Measurements from ENCODE around the gene NRARP.
A peak's percentile ranks its signal among the peaks of the same experiment; 100 is the strongest.

Gene NRARP

DNA sequence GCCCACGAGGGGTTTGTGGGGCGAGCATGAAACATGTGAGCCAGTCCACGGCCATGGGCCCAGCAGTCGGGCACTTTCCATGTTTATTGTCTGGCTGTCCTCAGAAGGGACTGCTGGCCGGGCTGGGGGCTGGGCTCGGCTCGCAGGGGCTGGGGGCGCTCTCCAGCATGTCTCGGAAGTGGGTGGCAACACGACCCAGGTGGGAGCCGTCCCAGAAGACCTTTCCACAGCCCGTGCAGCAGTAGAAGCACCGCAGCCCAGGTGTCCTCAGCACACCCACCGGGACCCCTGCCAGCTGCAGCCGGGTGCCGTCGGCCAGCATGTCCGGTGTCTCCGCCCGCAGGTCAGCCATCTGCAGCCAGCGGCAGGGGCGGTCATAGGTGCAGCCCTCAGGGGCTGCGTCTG, 4.8 kb upstream of the NRARP start:
- Histone ChIP-seq H3K9me3 (ENCODE audit: insufficient read depth, low read depth, low read length) (no peaks in the 10 kb centered on the region), H3K9ac (ENCODE audit: low read depth, low read length) (no peak overlapping the region), H3K4me3 (ENCODE audit: low read length) (no peak overlapping the region), H3K36me3 (ENCODE audit: insufficient read depth, low read depth, low read length) (no peaks in the 10 kb centered on the region), H3K27me3 (ENCODE audit: insufficient read depth, low read length) (peaks cover 16% of the 10 kb centered on the region), H3K27ac (ENCODE audit: low read length) (no peak overlapping the region), H3K4me1 (ENCODE audit: insufficient read depth, low read length) (peaks cover 7% of the 10 kb centered on the region; the same call in 1 of the 2 replicates)

GRCh38 chr9:137306066-137306849, 4.2 kb upstream of the NRARP start:
- no peak overlapping the region for H3K9ac ChIP-seq (ENCODE audit: low read depth, low read length)
- H3K4me1 ChIP-seq (ENCODE audit: insufficient read depth, low read length): peaks cover 7% of the 10 kb centered on the region; the same call in 1 of the 2 replicates
- no peaks in the 10 kb centered on the region for H3K36me3 ChIP-seq (ENCODE audit: insufficient read depth, low read depth, low read length)
- H3K27ac ChIP-seq (ENCODE audit: low read length): no peak overlapping the region
- H3K4me3 ChIP-seq (ENCODE audit: low read length): no peak overlapping the region
- no peaks in the 10 kb centered on the region for H3K9me3 ChIP-seq (ENCODE audit: insufficient read depth, low read depth, low read length)
- peaks cover 19% of the 10 kb centered on the region for H3K27me3 ChIP-seq (ENCODE audit: insufficient read depth, low read length)

DNA sequence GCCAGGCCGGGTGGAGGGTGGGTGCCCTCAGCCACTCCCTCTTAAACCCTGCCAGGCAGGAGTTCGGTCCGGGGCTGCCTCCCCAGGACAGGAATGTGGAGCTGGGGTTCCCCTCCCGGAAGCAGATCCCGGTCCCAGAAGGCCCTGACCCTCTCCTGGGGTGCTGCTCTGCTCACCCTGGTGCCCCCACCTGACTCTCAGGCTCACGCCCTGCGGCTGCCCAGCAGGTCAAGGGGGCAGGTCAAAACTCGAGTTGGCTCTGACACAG, 3.7 kb upstream of the NRARP start:
- Histone ChIP-seq H3K27ac (ENCODE audit: low read length) (no peak overlapping the region), H3K4me3 (ENCODE audit: low read length) (no peak overlapping the region), H3K27me3 (ENCODE audit: insufficient read depth, low read length) (peaks cover 19% of the 10 kb centered on the region), H3K9ac (ENCODE audit: low read depth, low read length) (no peak overlapping the region), H3K36me3 (ENCODE audit: insufficient read depth, low read depth, low read length) (no peaks in the 10 kb centered on the region), H3K4me1 (ENCODE audit: insufficient read depth, low read length) (peaks cover 7% of the 10 kb centered on the region; the same call in 1 of the 2 replicates), H3K9me3 (ENCODE audit: insufficient read depth, low read depth, low read length) (no peaks in the 10 kb centered on the region)

DNA sequence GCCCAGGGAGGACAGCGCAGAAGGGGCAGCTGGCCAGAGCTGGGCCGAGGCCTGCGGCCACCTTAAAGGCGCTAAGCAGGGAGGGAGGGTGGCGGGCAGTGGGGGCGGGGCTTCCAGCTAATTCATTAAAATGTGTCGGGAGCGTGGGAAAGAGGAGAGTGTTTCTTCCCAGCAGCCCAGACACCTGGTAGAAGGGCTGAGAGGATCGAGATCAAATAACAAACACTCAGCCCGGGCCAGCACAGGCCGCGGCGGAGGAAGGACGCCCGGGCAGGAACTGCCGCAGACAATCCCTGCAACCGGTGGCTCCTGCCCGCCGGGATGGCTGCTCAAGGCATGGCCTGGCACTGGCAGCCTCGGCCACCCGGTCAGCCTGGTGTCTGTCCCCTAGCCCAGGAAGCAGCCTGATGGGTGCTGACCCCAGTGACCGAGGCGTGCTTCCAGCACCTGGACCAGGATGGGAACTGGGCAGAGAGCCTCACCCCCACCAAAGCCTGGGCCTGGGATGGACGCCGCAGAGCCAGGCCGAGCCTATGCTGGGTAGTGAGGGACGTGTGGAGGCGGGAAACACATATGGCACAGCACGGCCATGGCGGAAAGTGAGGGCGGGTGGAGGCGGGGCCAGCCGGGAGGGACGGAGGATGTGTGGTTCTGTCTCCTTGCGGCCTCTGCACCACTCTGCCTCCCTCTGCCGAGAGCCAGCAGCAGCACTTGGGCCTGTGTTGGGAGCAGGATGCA, 3.2 kb upstream of the NRARP start:
- H3K9ac ChIP-seq (ENCODE audit: low read depth, low read length): no peak overlapping the region
- H3K4me3 ChIP-seq (ENCODE audit: low read length): no peak overlapping the region
- H3K9me3 ChIP-seq (ENCODE audit: insufficient read depth, low read depth, low read length): no peaks in the 10 kb centered on the region
- peaks cover 19% of the 10 kb centered on the region for H3K27me3 ChIP-seq (ENCODE audit: insufficient read depth, low read length)
- peaks cover 7% of the 10 kb centered on the region; the same call in 1 of the 2 replicates for H3K4me1 ChIP-seq (ENCODE audit: insufficient read depth, low read length)
- H3K36me3 ChIP-seq (ENCODE audit: insufficient read depth, low read depth, low read length): no peaks in the 10 kb centered on the region
- H3K27ac ChIP-seq (ENCODE audit: low read length): no peak overlapping the region

GRCh38 chr9:137304383-137305059, 2.5 kb upstream of the NRARP start:
- H3K9me3 ChIP-seq (ENCODE audit: insufficient read depth, low read depth, low read length): no peaks in the 10 kb centered on the region
- H3K4me3 ChIP-seq (ENCODE audit: low read length): no peak overlapping the region
- peaks cover 26% of the 10 kb centered on the region for H3K27me3 ChIP-seq (ENCODE audit: insufficient read depth, low read length)
- peaks cover 7% of the 10 kb centered on the region; the same call in 1 of the 2 replicates for H3K4me1 ChIP-seq (ENCODE audit: insufficient read depth, low read length)
- H3K27ac ChIP-seq (ENCODE audit: low read length): no peak overlapping the region
- no peak overlapping the region for H3K9ac ChIP-seq (ENCODE audit: low read depth, low read length)
- H3K36me3 ChIP-seq (ENCODE audit: insufficient read depth, low read depth, low read length): no peaks in the 10 kb centered on the region

DNA sequence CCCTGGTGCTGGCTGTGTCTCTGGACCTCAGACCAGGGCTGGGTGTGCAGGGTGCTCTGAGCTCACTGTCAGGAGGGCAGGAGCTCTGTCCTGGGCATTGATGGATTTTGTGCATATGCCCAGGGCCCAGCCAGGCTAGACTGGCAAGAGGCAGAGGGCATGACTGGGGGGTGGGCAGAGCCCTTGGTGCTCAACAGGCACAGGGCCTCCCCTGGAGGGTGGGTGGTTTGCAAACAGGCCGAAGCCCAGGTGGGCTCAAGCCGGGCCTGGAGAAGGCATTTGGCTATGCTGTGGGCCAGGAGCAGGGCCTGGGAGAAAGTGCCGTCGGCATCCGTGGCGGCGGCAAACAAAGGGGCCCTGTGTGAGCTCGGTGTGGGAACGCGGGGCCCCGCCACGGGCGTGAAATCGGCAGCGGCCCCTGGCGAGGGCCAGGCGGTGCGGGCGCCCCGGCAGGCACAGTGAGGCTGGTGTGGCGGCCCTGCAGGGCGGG, 1.9 kb upstream of the NRARP start:
- peaks cover 32% of the 10 kb centered on the region for H3K27me3 ChIP-seq (ENCODE audit: insufficient read depth, low read length)
- H3K9ac ChIP-seq (ENCODE audit: low read depth, low read length): no peak overlapping the region
- H3K36me3 ChIP-seq (ENCODE audit: insufficient read depth, low read depth, low read length): no peaks in the 10 kb centered on the region
- H3K4me3 ChIP-seq (ENCODE audit: low read length): no peak overlapping the region
- H3K27ac ChIP-seq (ENCODE audit: low read length): no peak overlapping the region
- peaks cover 12% of the 10 kb centered on the region for H3K4me1 ChIP-seq (ENCODE audit: insufficient read depth, low read length)
- H3K9me3 ChIP-seq (ENCODE audit: insufficient read depth, low read depth, low read length): no peaks in the 10 kb centered on the region

- H3K9me3 ChIP-seq (ENCODE audit: insufficient read depth, low read depth, low read length): no peaks in the 10 kb centered on the region
- no peak overlapping the region for H3K9ac ChIP-seq (ENCODE audit: low read depth, low read length)
- peak overlapping the region; percentile 36; the same call in 1 of the 2 replicates for H3K4me3 ChIP-seq (ENCODE audit: low read length)
- peaks cover 38% of the 10 kb centered on the region for H3K27me3 ChIP-seq (ENCODE audit: insufficient read depth, low read length)
- H3K36me3 ChIP-seq (ENCODE audit: insufficient read depth, low read depth, low read length): no peaks in the 10 kb centered on the region
- H3K4me1 ChIP-seq (ENCODE audit: insufficient read depth, low read length): peaks cover 18% of the 10 kb centered on the region
- no peak overlapping the region for H3K27ac ChIP-seq (ENCODE audit: low read length)
Observed at GRCh38 chr9:137303151-137303892, 1.3 kb upstream of the NRARP start.

- Histone ChIP-seq H3K4me3 (ENCODE audit: low read length) (peak overlapping the region; percentile 36; the same call in 1 of the 2 replicates), H3K9me3 (ENCODE audit: insufficient read depth, low read depth, low read length) (no peaks in the 10 kb centered on the region), H3K9ac (ENCODE audit: low read depth, low read length) (no peak overlapping the region), H3K27me3 (ENCODE audit: insufficient read depth, low read length) (peaks cover 45% of the 10 kb centered on the region), H3K4me1 (ENCODE audit: insufficient read depth, low read length) (peaks cover 24% of the 10 kb centered on the region), H3K27ac (ENCODE audit: low read length) (no peak overlapping the region), H3K36me3 (ENCODE audit: insufficient read depth, low read depth, low read length) (no peaks in the 10 kb centered on the region)
Observed at GRCh38 chr9:137302449-137303150, 529 bp upstream of the NRARP start.

DNA sequence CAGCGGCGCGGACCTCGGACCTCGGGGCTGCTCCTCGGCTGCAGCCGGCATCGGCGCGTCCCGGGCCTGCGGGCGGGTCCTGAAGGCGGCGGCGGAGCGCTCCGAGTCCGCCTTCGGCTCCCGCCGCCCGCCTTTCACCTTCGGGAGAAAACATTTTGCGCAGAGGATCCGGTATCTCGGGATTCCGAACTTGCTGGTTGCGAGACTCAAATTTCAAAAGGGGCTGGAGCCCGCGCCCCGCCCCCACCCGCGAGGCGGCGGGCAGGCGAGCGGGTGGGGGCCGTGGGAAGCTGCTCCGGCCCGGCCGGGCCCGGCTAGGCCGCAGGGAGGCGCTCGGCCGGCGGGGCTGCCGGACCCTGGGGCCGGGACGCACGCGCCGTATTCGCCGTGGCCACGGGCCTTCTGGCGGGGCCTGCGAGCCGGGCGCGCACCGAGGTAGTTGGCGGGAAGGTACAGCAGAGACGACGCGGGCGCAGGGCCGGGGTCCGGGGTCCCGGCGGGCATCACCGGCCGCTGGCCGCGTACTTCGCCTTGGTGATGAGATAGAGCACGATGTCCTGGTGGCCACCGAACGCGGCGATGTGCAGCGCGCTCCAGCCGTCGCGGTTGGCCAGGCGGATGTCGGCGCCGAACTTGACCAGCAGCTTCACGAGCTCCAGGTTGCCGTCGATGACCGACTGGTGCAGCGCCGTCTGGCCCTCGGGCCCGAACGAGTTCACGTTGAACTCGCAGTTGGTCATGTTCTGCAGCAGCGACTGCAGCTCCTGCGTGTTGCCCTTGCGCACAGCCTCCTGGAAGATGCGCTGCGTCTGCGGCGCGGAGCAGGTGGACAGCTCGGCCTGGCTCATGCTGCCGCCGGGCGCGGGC, 757 bp downstream of the NRARP start:
- peaks cover 58% of the 10 kb centered on the region for H3K27me3 ChIP-seq (ENCODE audit: insufficient read depth, low read length)
- H3K9me3 ChIP-seq (ENCODE audit: insufficient read depth, low read depth, low read length): no peaks in the 10 kb centered on the region
- H3K27ac ChIP-seq (ENCODE audit: low read length): peak overlapping the region; percentile 89

DNA sequence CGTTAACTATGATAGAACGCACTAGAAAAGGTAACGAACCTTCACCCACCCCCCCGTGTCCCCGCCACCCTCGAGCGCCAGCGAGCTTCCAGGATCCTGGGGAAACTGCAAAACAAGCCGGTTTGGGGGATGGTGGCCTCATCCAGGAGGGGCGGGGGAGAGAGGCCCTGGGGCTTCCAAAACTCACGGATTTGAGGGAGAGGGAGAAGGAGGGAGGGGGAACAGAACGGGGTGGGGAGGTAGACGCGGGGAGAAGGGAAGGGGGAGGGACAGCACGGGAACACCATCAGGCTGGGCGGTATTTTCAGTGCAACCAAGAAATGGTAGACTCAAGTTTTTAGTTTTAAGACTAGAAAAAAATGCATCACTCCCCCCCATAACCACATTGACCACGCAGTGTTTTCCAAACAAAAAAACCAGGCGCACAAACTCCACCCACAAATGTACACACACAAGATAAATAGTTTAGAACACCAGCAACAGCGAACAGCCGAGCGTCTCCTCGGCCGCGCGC, 1.4 kb downstream of the NRARP start:
- Histone ChIP-seq H3K27ac (ENCODE audit: low read length) (peak overlapping the region; percentile 89), H3K4me3 (ENCODE audit: low read length) (peak overlapping the region; percentile 100), H3K27me3 (ENCODE audit: insufficient read depth, low read length) (peaks cover 62% of the 10 kb centered on the region), H3K4me1 (ENCODE audit: insufficient read depth, low read length) (peaks cover 34% of the 10 kb centered on the region), H3K36me3 (ENCODE audit: insufficient read depth, low read depth, low read length) (no peaks in the 10 kb centered on the region), H3K9me3 (ENCODE audit: insufficient read depth, low read depth, low read length) (no peaks in the 10 kb centered on the region), H3K9ac (ENCODE audit: low read depth, low read length) (peak overlapping the region; percentile 95)

More for the DNA sequence above, 757 bp downstream of the NRARP start:
- no peaks in the 10 kb centered on the region for H3K36me3 ChIP-seq (ENCODE audit: insufficient read depth, low read depth, low read length)
- H3K4me3 ChIP-seq (ENCODE audit: low read length): peak overlapping the region; percentile 100
- H3K9ac ChIP-seq (ENCODE audit: low read depth, low read length): peak overlapping the region; percentile 95
- H3K4me1 ChIP-seq (ENCODE audit: insufficient read depth, low read length): peaks cover 32% of the 10 kb centered on the region

Data from iPS-20b (cell line).